ENCODE data around the gene LRPPRC. TPM values are rescaled to one million over a fixed set of nuclear protein-coding genes. Genes with fewer than 3 reads are reported as not detected.
A peak's percentile ranks its signal among the peaks of the same experiment; 100 is the strongest.

LRPPRC gene
- polyA plus RNA-seq, 1 donor = 89.1 TPM

DNA sequence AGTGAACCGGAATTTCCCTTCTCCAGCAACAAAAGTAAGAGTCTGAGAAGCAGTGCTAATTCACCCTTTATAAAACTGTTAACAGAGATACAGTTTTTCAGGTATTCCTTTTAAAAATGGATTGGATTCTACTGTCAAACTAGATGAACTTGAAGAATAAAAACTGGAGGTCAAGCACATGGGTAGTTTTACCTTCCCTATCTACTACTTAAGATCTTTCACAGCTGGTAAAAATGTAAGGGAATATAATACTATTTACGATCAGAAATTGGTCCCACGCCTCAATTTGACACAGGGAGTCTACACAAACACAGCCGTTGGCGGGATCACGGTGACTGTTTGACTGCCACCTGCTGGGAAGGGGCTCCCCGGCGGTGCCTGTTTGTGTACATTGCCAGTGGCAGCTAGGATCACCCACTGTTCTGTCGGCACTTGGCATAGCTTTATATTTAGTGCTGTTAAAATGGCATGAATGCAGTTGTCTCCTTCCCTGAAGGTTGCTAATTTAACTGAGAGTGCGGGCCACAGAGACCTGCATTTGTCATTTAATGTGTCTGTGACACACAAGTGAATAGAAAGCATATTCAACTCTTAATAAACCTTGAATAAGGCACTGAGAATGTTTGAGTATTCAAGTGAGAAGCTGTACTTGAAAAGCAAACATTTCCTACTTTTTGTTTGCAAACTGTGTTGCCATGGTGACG lies 97.5 kb downstream of the LRPPRC start:
- Histone ChIP-seq H3K27ac (ENCODE audit: low read length) (no peak overlapping the region), H3K36me3 (ENCODE audit: control insufficient read depth, insufficient read depth, low read length) (peaks cover 43% of the 10 kb centered on the region), H3K4me1 (ENCODE audit: control insufficient read depth, insufficient read depth, low read length) (peaks cover 3% of the 10 kb centered on the region), H3K27me3 (ENCODE audit: control insufficient read depth, insufficient read depth, low read length) (no peaks in the 10 kb centered on the region), H3K9me3 (ENCODE audit: control insufficient read depth, low read depth, low read length) (no peaks in the 10 kb centered on the region), H3K4me3 (ENCODE audit: low read length) (no peak overlapping the region)
- peak in 1 of 2 donors; percentile 37 for DNase-seq
- WGBS (ENCODE audit: insufficient coverage, low lambda C conversion rate) = 90% methylated on average over 2 of the region's 11 CpGs

DNA sequence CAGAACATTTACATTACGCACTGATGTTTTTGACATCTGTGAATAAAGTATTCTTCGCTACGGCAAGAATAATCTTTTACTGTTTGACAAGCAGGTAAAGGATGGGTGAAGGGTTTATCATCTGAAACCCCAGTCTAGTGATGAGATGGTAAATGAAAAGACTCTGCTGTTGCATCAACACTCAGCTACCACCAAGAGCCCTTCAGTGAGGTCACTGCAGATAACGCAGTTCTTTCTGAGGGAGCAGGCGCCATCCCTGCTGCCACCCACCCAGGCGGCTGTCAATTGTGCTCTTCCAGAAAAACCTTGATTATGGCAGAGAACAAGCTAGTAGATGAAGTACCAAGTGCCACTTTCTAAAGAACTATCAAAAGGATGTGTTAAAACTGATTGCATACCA lies 98.3 kb downstream of the LRPPRC start:
- WGBS (ENCODE audit: insufficient coverage, low lambda C conversion rate) = 100% methylated on average over 3 of the region's 6 CpGs
- DNase-seq = no peak
- Histone ChIP-seq H3K27me3 (ENCODE audit: control insufficient read depth, insufficient read depth, low read length) (no peaks in the 10 kb centered on the region), H3K27ac (ENCODE audit: low read length) (no peak overlapping the region), H3K36me3 (ENCODE audit: control insufficient read depth, insufficient read depth, low read length) (peaks cover 45% of the 10 kb centered on the region), H3K4me1 (ENCODE audit: control insufficient read depth, insufficient read depth, low read length) (peaks cover 3% of the 10 kb centered on the region), H3K4me3 (ENCODE audit: low read length) (no peak overlapping the region), H3K9me3 (ENCODE audit: control insufficient read depth, low read depth, low read length) (no peaks in the 10 kb centered on the region)

DNA sequence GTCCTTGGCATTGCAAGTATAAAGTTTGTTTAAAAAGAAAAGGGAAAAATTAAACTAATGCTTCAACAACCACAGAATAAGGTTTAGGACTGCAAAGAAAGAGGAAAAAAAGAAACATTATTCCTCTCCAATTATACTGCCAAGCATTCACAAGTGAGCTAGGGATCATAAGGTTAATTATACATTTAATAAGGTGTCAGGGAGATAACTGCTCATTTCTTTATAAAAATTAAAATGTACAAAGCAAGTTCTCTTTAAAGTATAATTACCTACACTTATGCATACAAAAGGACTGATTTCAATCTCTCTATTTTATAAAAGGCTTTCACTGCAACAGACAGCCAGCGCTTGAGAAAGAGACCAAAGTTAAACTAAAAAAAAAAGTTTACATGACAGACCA lies 98.9 kb downstream of the LRPPRC start:
- WGBS (ENCODE audit: insufficient coverage, low lambda C conversion rate) = no CpG with 5 or more reads among the region's 1 CpG
- DNase-seq = no peak
- Histone ChIP-seq H3K4me1 (ENCODE audit: control insufficient read depth, insufficient read depth, low read length) (peaks cover 3% of the 10 kb centered on the region), H3K4me3 (ENCODE audit: low read length) (no peak overlapping the region), H3K27me3 (ENCODE audit: control insufficient read depth, insufficient read depth, low read length) (no peaks in the 10 kb centered on the region), H3K36me3 (ENCODE audit: control insufficient read depth, insufficient read depth, low read length) (peaks cover 48% of the 10 kb centered on the region), H3K9me3 (ENCODE audit: control insufficient read depth, low read depth, low read length) (no peaks in the 10 kb centered on the region), H3K27ac (ENCODE audit: low read length) (no peak overlapping the region)

DNA sequence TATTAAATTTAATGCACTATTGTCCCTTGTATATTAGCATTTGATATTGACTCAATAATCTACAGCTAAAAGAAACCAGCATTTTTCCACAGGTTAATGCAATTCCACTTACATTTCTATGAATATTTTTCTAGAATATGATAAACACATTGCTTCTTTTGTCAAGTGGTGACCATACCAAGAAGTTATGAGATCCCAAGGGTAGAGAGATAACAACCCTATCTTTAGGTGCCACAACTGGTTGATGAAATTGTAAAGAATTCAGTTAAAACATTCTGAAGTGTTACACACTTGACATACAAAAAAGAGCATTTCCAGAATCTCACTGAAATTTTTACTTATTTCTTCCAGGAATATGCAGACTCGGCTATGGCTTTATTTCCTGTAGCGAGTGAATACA lies 101.0 kb downstream of the LRPPRC start:
- H3K36me3 ChIP-seq (ENCODE audit: control insufficient read depth, insufficient read depth, low read length) = peaks cover 59% of the 10 kb centered on the region

DNA sequence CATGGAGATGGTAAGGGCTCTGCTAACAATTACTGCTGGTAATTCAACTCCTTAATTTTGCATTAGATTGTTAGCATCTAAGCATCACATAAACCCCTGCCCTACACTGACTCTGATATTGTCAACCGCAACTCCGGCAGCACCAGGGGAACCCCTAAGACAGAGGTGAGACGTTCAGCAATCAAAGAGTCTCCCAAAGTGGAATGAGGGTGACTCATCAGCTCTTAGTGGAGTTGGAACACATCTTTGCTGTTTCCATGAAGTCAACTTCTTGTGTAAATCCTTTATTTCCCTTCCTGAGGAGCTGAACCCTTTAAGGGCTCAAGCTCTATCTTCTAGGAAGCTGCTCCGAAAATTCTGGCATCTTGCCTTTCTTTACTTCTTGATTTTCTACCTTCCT lies 104.9 kb downstream of the LRPPRC start:
- no peaks in the 10 kb centered on the region for H3K27me3 ChIP-seq (ENCODE audit: control insufficient read depth, insufficient read depth, low read length)
- 75% methylated on average over 1 of the region's 4 CpGs for WGBS (ENCODE audit: insufficient coverage, low lambda C conversion rate)
- no peak overlapping the region for H3K4me3 ChIP-seq (ENCODE audit: low read length)
- no peak for DNase-seq
- H3K27ac ChIP-seq (ENCODE audit: low read length) = no peak overlapping the region
- H3K9me3 ChIP-seq (ENCODE audit: control insufficient read depth, low read depth, low read length) = no peaks in the 10 kb centered on the region
- H3K36me3 ChIP-seq (ENCODE audit: control insufficient read depth, insufficient read depth, low read length) = peaks cover 65% of the 10 kb centered on the region
- H3K4me1 ChIP-seq (ENCODE audit: control insufficient read depth, insufficient read depth, low read length) = no peaks in the 10 kb centered on the region

More for the DNA sequence above, 101.0 kb downstream of the LRPPRC start:
- no peaks in the 10 kb centered on the region for H3K27me3 ChIP-seq (ENCODE audit: control insufficient read depth, insufficient read depth, low read length)
- peaks cover 3% of the 10 kb centered on the region for H3K4me1 ChIP-seq (ENCODE audit: control insufficient read depth, insufficient read depth, low read length)
- DNase-seq = no peak
- WGBS (ENCODE audit: insufficient coverage, low lambda C conversion rate) = 83% methylated on average over 1 of the region's 2 CpGs
- H3K27ac ChIP-seq (ENCODE audit: low read length) = no peak overlapping the region
- H3K9me3 ChIP-seq (ENCODE audit: control insufficient read depth, low read depth, low read length) = no peaks in the 10 kb centered on the region
- no peak overlapping the region for H3K4me3 ChIP-seq (ENCODE audit: low read length)

DNA sequence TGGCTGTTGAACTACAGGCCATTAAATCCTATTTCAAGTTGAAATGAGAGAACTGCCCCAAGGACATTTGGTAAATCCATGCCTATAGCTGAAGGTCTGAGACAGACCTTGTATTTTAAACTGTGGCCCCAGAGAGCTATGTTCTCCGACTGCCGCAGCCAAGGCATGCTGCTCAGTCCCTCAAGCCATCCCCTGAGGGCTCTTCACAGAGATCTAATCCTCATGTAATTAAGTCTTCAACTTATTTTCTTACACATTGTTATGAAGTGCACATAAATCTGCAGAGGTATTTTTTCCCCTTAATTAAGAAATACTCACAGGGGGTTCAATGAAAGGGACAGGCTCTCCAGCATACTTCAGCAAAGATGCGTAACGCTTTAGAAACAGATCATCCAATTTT lies 106.4 kb downstream of the LRPPRC start:
- H3K27ac ChIP-seq (ENCODE audit: low read length) = no peak overlapping the region
- no peaks in the 10 kb centered on the region for H3K27me3 ChIP-seq (ENCODE audit: control insufficient read depth, insufficient read depth, low read length)
- peaks cover 7% of the 10 kb centered on the region for H3K4me1 ChIP-seq (ENCODE audit: control insufficient read depth, insufficient read depth, low read length)
- H3K9me3 ChIP-seq (ENCODE audit: control insufficient read depth, low read depth, low read length) = no peaks in the 10 kb centered on the region
- no peak overlapping the region for H3K4me3 ChIP-seq (ENCODE audit: low read length)
- DNase-seq = no peak
- no CpG with 5 or more reads among the region's 4 CpGs for WGBS (ENCODE audit: insufficient coverage, low lambda C conversion rate)
- H3K36me3 ChIP-seq (ENCODE audit: control insufficient read depth, insufficient read depth, low read length) = peaks cover 60% of the 10 kb centered on the region

DNA sequence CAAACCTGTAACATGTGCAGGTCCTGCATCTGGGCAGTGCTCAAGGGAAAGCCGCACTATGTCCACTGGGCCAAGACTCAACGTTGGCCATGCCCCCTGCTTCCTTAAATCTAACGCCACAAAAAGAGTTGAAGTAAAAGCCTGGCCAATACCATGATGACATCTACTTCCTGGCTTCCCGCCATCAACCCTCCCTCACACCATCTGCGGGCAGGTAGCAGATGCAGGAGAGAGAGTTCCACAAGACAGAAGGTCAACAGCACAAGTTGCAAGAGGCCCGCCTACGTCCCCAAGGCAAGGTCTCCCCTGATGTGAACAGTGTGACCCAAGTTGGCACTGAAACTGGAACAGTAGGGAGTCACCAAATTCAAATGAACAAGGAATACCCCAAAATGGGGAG lies 108.6 kb downstream of the LRPPRC start:
- Histone ChIP-seq H3K4me1 (ENCODE audit: control insufficient read depth, insufficient read depth, low read length) (peaks cover 7% of the 10 kb centered on the region), H3K36me3 (ENCODE audit: control insufficient read depth, insufficient read depth, low read length) (peaks cover 43% of the 10 kb centered on the region), H3K27ac (ENCODE audit: low read length) (no peak overlapping the region), H3K27me3 (ENCODE audit: control insufficient read depth, insufficient read depth, low read length) (no peaks in the 10 kb centered on the region), H3K9me3 (ENCODE audit: control insufficient read depth, low read depth, low read length) (no peaks in the 10 kb centered on the region), H3K4me3 (ENCODE audit: low read length) (no peak overlapping the region)
- no peak for DNase-seq
- WGBS (ENCODE audit: insufficient coverage, low lambda C conversion rate) = no CpG with 5 or more reads among the region's 7 CpGs

DNA sequence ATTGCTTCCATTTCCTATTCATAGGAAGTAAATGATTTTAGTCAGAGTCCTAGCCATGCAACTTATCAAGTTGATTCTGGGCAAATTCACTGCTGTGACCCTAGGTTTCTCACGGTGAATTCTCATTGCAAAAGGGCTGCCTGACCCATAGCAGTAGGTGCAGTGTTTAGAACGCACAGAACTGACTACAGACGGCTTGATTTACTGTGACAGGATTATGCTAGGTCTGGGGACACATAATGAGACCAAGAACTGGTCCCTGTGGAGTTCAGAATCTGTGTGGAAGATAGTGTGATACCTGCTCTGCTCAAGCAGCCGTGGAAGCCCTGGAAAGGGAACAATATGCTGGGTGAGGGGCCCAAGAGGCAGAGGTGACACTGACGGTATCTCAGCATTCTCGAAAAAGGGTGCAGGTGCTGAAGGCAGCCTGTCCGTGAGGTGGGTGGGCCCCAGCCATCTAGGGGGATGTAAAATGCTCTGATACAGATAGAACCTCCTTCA lies 110.6 kb downstream of the LRPPRC start:
- no peaks in the 10 kb centered on the region for H3K27me3 ChIP-seq (ENCODE audit: control insufficient read depth, insufficient read depth, low read length)
- H3K9me3 ChIP-seq (ENCODE audit: control insufficient read depth, low read depth, low read length) = no peaks in the 10 kb centered on the region
- H3K4me1 ChIP-seq (ENCODE audit: control insufficient read depth, insufficient read depth, low read length) = peaks cover 10% of the 10 kb centered on the region
- H3K36me3 ChIP-seq (ENCODE audit: control insufficient read depth, insufficient read depth, low read length) = peaks cover 28% of the 10 kb centered on the region
- no peak for DNase-seq
- no peak overlapping the region for H3K4me3 ChIP-seq (ENCODE audit: low read length)
- no peak overlapping the region for H3K27ac ChIP-seq (ENCODE audit: low read length)
- WGBS (ENCODE audit: insufficient coverage, low lambda C conversion rate) = no CpG with 5 or more reads among the region's 7 CpGs

DNA sequence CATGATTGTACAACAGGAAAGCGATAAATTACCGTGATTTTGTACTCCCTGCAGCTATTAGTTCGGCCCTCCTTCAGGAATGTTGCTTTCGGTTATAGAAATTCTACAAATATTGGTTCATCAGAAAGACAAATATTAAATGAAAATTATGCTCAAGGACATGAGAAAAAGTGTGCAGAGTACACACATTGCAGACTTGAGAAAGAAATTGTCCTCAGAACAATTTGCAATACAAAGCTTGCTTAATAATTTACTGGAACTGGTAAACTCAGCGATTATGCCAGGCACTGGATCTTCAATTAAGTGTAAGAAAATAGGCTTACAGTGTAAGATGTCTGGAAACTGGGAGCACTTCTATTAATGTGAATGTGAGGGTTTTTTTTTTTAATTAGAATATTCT lies 111.1 kb downstream of the LRPPRC start:
- Histone ChIP-seq H3K9me3 (ENCODE audit: control insufficient read depth, low read depth, low read length) (no peaks in the 10 kb centered on the region), H3K4me3 (ENCODE audit: low read length) (peak overlapping the region; percentile 9), H3K36me3 (ENCODE audit: control insufficient read depth, insufficient read depth, low read length) (peaks cover 24% of the 10 kb centered on the region), H3K27me3 (ENCODE audit: control insufficient read depth, insufficient read depth, low read length) (no peaks in the 10 kb centered on the region), H3K27ac (ENCODE audit: low read length) (no peak overlapping the region), H3K4me1 (ENCODE audit: control insufficient read depth, insufficient read depth, low read length) (peaks cover 10% of the 10 kb centered on the region)
- DNase-seq = no peak
- 60% methylated on average over 1 of the region's 5 CpGs for WGBS (ENCODE audit: insufficient coverage, low lambda C conversion rate)

DNA sequence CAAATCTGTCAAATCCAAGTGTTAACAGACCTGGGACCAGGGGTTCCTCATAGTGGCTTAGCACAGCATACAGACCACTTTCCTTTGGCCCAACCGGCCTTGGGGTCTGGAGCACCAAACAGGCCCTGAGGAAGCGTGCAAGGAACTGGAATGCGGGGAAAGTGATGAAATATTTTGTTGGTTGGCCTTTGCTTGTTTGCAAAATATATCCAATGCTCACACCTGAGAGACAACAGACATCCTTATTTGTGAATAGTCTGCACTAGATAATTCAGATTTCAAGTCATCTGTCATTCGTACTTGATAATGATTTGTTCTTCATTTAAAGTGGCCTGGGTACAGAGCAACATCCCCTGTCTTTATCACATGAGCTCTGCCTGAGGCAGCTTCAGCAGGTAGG lies 113.5 kb downstream of the LRPPRC start:
- peaks cover 12% of the 10 kb centered on the region for H3K36me3 ChIP-seq (ENCODE audit: control insufficient read depth, insufficient read depth, low read length)
- no peak overlapping the region for H3K27ac ChIP-seq (ENCODE audit: low read length)
- no peaks in the 10 kb centered on the region for H3K9me3 ChIP-seq (ENCODE audit: control insufficient read depth, low read depth, low read length)
- no peaks in the 10 kb centered on the region for H3K27me3 ChIP-seq (ENCODE audit: control insufficient read depth, insufficient read depth, low read length)
- H3K4me1 ChIP-seq (ENCODE audit: control insufficient read depth, insufficient read depth, low read length) = peaks cover 10% of the 10 kb centered on the region
- H3K4me3 ChIP-seq (ENCODE audit: low read length) = no peak overlapping the region
- WGBS (ENCODE audit: insufficient coverage, low lambda C conversion rate) = no CpG with 5 or more reads among the region's 4 CpGs
- DNase-seq = no peak

DNA sequence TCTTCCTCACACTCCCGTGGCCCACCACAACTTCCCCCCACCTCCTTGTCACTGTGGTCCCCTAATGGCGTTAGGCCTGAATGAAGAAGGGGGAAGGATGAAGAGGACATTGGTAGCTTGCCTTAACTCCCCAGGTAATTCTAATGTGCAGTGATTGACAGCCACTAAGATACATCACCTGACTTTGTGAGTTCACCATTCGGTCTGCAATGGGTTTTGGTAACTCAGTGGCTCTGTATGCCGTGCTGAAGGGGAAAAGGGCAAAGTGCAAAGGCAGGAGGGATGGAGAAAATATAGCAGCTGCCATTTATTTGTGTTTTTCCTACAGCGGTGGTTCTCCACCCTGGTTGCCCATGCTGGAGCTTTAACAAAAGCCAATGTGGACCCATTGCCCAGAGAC lies 114.8 kb downstream of the LRPPRC start:
- Histone ChIP-seq H3K27me3 (ENCODE audit: control insufficient read depth, insufficient read depth, low read length) (no peaks in the 10 kb centered on the region), H3K27ac (ENCODE audit: low read length) (no peak overlapping the region), H3K4me3 (ENCODE audit: low read length) (no peak overlapping the region), H3K36me3 (ENCODE audit: control insufficient read depth, insufficient read depth, low read length) (peaks cover 3% of the 10 kb centered on the region), H3K4me1 (ENCODE audit: control insufficient read depth, insufficient read depth, low read length) (peaks cover 10% of the 10 kb centered on the region), H3K9me3 (ENCODE audit: control insufficient read depth, low read depth, low read length) (no peaks in the 10 kb centered on the region)
- no peak for DNase-seq
- WGBS (ENCODE audit: insufficient coverage, low lambda C conversion rate) = no CpG with 5 or more reads among the region's 5 CpGs
